Measurements from ENCODE around the gene MARCHF10.

Gene MARCHF10

GRCh38 chr17:62673614-62674362 is 134.3 kb downstream of the MARCHF10 start:
- Histone ChIP-seq H3K27ac (peak overlapping the region in 1 of 11 experiments; percentile 10; a peak in 1 of 22 replicates), H3K4me2 (no peak overlapping the region), H3K36me3 (peaks cover 49 to 100% (median 94%) of the 10 kb centered on the region in 11 experiments), H3K4me1 (peaks cover 0 to 18% (median 3%) of the 10 kb centered on the region in 10 experiments; a peak in 8 of 20 replicates), H3K9me3 (replicated peaks in 1 of 11) (no peaks in the 10 kb centered on the region), H3K4me3 (no peak overlapping the region), H3K27me3 (no peaks in the 10 kb centered on the region), H3K9ac (0 out of 22 replicates have a peak overlapping the region, but pooled peaks of 1 of the 11 experiments have one; percentile 27), H4K20me1 (peaks cover 0 to 91% (median 7%) of the 10 kb centered on the region in 11 experiments; a peak in 12 of 22 replicates)
- no peak for TF ChIP-seq Cebpa-rat (IDR thresholded peaks at IDR 0.05)

DNA sequence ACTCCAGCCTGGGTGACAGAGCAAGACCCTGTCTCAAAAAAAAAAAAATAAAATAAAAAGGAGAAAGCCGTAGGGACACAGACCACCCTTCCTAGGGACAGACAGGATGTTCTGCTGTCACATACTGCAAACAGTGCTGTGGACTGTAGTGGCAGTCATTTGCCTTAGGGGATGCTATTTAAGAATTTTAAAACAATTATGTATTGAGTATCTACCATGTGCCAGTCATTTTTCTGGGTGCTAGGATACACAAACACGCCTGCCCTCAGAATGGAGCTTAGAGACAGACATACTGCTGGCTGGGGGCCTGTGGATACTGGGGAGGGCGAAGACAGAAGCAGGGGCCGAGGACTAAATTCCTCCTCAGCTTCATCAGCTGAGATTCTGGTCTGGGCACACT is 135.2 kb downstream of the MARCHF10 start:
- Histone ChIP-seq H3K9me3 (replicated peaks in 1 of 11) (no peaks in the 10 kb centered on the region), H4K20me1 (peaks cover 0 to 92% (median 7%) of the 10 kb centered on the region in 11 experiments; a peak in 13 of 22 replicates), H3K36me3 (peaks cover 44 to 100% (median 93%) of the 10 kb centered on the region in 11 experiments), H3K4me3 (no peak overlapping the region), H3K27me3 (no peaks in the 10 kb centered on the region), H3K4me2 (no peak overlapping the region), H3K9ac (no peak overlapping the region), H3K4me1 (peaks cover 0 to 18% (median 3%) of the 10 kb centered on the region in 10 experiments; a peak in 8 of 20 replicates), H3K27ac (no peak overlapping the region)
- TF ChIP-seq Cebpa-rat (IDR thresholded peaks at IDR 0.05): no peak

DNA sequence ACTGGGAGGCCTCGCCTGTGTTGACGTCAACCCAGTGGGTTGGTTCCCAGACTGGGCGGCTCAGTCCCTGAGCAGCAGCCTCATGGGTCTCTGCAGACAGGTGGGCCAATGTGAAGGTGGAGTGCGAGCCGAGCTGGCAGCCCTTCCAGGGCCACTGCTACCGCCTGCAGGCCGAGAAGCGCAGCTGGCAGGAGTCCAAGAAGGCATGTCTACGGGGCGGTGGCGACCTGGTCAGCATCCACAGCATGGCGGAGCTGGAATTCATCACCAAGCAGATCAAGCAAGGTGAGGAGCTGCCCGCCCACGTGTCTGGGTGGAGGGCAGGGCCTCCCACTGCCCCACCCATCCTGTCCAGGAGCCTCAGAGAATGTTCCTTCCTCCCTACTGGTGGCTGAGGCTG is 136.6 kb downstream of the MARCHF10 start:
- 0 out of 22 replicates have a peak overlapping the region, but pooled peaks of 1 of the 11 experiments have one; percentile 18 for H3K27ac ChIP-seq
- peaks cover 0 to 18% (median 3%) of the 10 kb centered on the region in 10 experiments; a peak in 8 of 20 replicates for H3K4me1 ChIP-seq
- no peaks in the 10 kb centered on the region for H3K27me3 ChIP-seq
- peaks cover 0 to 97% (median 7%) of the 10 kb centered on the region in 11 experiments; a peak in 13 of 22 replicates for H4K20me1 ChIP-seq
- H3K9me3 ChIP-seq (replicated peaks in 1 of 11): no peaks in the 10 kb centered on the region
- peaks cover 47 to 100% (median 94%) of the 10 kb centered on the region in 11 experiments for H3K36me3 ChIP-seq
- H3K9ac ChIP-seq: 0 out of 22 replicates have a peak overlapping the region, but pooled peaks of 1 of the 11 experiments have one; percentile 15
- peak overlapping the region in 4 of 11 experiments; percentile 5 to 33 (median 15); a peak in 3 of 22 replicates for H3K4me2 ChIP-seq
- TF ChIP-seq Cebpa-rat (IDR thresholded peaks at IDR 0.05): no peak
- no peak overlapping the region for H3K4me3 ChIP-seq

GRCh38 chr17:62670202-62670821 is 137.8 kb downstream of the MARCHF10 start:
- TF ChIP-seq Cebpa-rat (IDR thresholded peaks at IDR 0.05): no peak
- no peak overlapping the region for H3K4me2 ChIP-seq
- peaks cover 0 to 97% (median 11%) of the 10 kb centered on the region in 11 experiments; a peak in 13 of 22 replicates for H4K20me1 ChIP-seq
- peak overlapping the region in 1 of 11 experiments; percentile 11; a peak in 1 of 22 replicates for H3K9ac ChIP-seq
- no peaks in the 10 kb centered on the region for H3K9me3 ChIP-seq (replicated peaks in 1 of 11)
- peaks cover 0 to 18% (median 3%) of the 10 kb centered on the region in 10 experiments; a peak in 8 of 20 replicates for H3K4me1 ChIP-seq
- no peaks in the 10 kb centered on the region for H3K27me3 ChIP-seq
- H3K36me3 ChIP-seq: peaks cover 44 to 100% (median 94%) of the 10 kb centered on the region in 11 experiments
- no peak overlapping the region for H3K4me3 ChIP-seq
- H3K27ac ChIP-seq: no peak overlapping the region

- H3K4me3 ChIP-seq: no peak overlapping the region
- no peak overlapping the region for H3K4me2 ChIP-seq
- H3K4me1 ChIP-seq: peaks cover 0 to 20% (median 6%) of the 10 kb centered on the region in 10 experiments; a peak in 12 of 20 replicates
- H3K9me3 ChIP-seq (replicated peaks in 1 of 11): no peaks in the 10 kb centered on the region
- no peak overlapping the region for H3K9ac ChIP-seq
- no peak for TF ChIP-seq Cebpa-rat (IDR thresholded peaks at IDR 0.05)
- no peaks in the 10 kb centered on the region for H3K27me3 ChIP-seq
- H3K36me3 ChIP-seq: peaks cover 38 to 96% (median 85%) of the 10 kb centered on the region in 11 experiments; a peak in 21 of 22 replicates
- H4K20me1 ChIP-seq: peaks cover 0 to 90% (median 11%) of the 10 kb centered on the region in 11 experiments; a peak in 13 of 22 replicates
- no peak overlapping the region for H3K27ac ChIP-seq
These were observed 139.9 kb downstream of the MARCHF10 start for GRCh38 chr17:62668091-62668804.

- H3K4me3 ChIP-seq: no peak overlapping the region
- peaks cover 0 to 82% (median 11%) of the 10 kb centered on the region in 11 experiments; a peak in 13 of 22 replicates for H4K20me1 ChIP-seq
- no peaks in the 10 kb centered on the region for H3K27me3 ChIP-seq
- H3K9me3 ChIP-seq (replicated peaks in 1 of 11): no peaks in the 10 kb centered on the region
- TF ChIP-seq Cebpa-rat (IDR thresholded peaks at IDR 0.05): no peak
- H3K36me3 ChIP-seq: peaks cover 35 to 88% (median 77%) of the 10 kb centered on the region in 11 experiments; a peak in 21 of 22 replicates
- no peak overlapping the region for H3K27ac ChIP-seq
- no peak overlapping the region for H3K9ac ChIP-seq
- H3K4me2 ChIP-seq: no peak overlapping the region
- peaks cover 0 to 30% (median 12%) of the 10 kb centered on the region in 10 experiments; a peak in 13 of 20 replicates for H3K4me1 ChIP-seq
These were observed 141.1 kb downstream of the MARCHF10 start for GRCh38 chr17:62666801-62667591.

DNA sequence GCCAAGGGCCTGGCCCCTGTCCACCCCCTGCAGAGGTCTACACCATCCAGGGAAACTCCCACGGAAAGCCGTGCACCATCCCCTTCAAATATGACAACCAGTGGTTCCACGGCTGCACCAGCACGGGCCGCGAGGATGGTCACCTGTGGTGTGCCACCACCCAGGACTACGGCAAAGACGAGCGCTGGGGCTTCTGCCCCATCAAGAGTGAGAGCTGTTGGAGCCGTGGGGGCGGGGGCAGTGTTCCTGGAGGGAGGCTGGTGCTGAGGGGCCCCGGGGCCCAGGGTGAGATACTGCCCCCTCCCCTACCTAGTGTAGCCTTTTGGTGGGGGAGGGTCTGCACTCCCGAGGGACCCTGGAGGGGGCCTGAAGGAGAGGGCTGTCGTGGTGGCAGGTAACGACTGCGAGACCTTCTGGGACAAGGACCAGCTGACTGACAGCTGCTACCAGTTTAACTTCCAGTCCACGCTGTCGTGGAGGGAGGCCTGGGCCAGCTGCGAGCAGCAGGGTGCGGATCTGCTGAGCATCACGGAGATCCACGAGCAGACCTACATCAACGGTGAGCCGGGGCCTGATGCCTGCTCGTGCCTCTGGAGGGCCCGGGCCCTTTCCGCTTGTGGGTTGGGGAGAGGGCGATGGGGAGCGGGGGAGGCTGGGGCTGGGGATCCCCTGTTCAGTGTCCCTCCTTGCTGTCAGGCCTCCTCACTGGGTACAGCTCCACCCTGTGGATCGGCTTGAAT is 141.9 kb downstream of the MARCHF10 start:
- Histone ChIP-seq H3K4me2 (no peak overlapping the region), H3K36me3 (peaks cover 28 to 85% (median 69%) of the 10 kb centered on the region in 11 experiments; a peak in 20 of 22 replicates), H3K27ac (no peak overlapping the region), H4K20me1 (peaks cover 0 to 78% (median 7%) of the 10 kb centered on the region in 11 experiments; a peak in 12 of 22 replicates), H3K27me3 (no peaks in the 10 kb centered on the region), H3K9ac (no peak overlapping the region), H3K9me3 (replicated peaks in 1 of 11) (peaks cover 0 to 3% (median under 1%) of the 10 kb centered on the region in 11 experiments; a peak in 14 of 22 replicates), H3K4me1 (peaks cover 0 to 28% (median 13%) of the 10 kb centered on the region in 10 experiments; a peak in 13 of 20 replicates), H3K4me3 (no peak overlapping the region)
- no peak for TF ChIP-seq Cebpa-rat (IDR thresholded peaks at IDR 0.05)
